Activated T-helper 1 cell treated with Interleukin-2 at 50 U/mL for 16 hours (primary cell): Measurements from ENCODE around the gene ATAD2B.

Experiments used
- DNase-seq: peaks from one replicate; pipeline ENCODE4 v3.0.0-alpha.2; 2020; ENCODE audit warnings: low read depth

ATAD2B gene

DNA sequence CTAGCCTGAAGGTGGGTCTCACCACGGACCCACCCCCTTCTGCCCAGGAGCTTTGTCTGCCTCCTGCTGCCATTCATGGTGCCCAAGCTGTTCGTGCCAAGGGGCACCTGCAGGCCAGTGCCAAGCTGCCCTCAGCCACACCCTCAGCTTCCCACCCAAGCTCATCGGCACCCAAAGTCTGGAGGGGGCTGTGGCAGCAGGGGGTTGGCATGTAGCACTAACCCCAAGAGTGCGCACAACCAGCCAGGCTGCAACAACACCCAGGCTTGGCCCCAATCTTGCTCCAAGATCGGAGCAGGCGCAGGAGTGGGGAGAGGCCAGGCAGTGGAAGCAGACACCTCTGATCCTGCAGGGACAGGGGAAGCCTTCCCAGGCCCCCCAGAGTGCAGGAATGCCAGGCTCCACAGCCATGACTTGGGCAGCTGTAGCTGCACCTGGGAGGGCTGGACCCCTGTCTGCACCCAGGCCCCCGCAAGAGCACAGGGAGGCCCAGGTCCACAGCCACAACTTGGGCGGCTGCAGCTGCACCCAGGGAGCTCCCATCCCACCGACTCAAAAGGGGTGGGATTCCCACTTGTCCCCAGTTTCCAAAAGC is 89.9 kb downstream of the ATAD2B start:
- no peak for DNase-seq

DNA sequence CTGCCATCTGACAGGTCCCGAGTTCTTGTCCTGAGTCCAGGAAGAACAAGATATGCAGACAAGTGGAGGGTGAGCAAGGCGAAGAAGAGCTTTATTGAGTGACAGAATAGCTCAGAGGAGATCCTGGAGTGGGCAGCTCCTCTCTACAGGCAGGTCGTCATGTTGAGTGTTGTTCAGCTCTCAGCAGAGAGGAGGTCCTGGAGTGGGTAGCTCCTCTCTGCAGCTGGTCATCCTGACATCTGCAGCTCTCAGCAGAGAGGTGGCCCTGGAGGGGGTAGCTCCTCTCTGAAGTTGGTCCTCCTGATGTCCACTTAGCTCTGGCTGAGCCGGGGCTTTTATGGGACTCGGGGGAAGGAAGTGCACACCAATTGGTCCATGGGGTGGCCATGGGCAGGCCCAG is 90.4 kb downstream of the ATAD2B start:
- DNase-seq, result no peak

DNA sequence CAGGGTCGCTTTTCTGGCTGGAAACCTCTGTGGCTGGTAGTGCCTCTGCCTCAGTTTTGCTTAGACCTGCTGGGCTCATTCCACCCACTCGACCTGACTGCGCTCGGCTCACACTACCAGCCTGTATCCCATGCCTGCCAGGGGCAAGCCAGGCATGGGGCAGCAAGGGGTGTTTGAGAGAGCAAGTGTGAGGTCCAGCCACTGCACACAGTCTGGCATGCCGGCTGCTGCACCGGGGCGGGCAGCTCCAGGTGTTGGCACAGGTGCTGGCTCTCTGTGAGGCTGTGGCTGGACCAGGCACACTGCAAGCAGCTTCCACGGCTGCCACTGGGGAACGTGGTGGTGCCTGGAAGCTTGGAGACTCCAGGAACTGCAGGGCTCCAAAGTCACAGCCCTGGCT is 90.9 kb downstream of the ATAD2B start:
- DNase-seq, result no peak

DNA sequence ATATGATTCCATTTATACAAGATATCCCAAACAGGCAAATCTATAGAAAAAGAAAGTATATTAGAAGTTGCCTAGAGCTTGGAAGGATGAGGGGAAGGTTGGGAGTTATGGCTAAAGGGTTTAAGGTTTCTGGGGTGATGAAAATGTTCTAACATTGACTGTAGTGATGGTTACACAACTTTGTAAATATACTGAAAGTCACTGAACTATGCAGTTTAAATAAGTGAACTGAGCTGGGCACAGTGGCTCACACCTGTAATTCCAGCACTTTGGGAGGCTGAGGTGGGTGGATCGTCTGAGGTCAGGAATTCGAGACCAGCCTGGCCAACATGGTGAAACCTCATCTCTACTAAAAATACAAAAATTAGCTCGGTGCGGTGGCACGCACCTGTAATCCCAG is 91.5 kb downstream of the ATAD2B start:
- no peak for DNase-seq

DNA sequence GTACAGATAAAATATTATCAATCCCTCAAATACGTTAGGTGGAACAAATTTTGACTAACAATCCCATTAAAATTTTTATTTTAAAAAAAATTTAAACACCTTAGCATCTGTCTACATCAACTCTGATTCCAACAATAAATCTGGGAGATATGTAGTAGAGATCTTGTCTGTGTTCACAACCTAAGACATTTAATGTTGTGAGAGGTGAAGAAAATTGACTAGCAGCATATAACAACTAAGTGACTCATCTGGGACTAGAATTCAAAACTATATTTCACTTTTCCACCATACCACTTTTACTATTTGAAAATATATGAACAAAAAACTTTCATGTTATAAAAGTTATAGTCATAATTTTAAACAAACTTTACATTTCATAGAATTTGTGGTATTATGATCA is 97.9 kb downstream of the ATAD2B start:
- no peak for DNase-seq

DNA sequence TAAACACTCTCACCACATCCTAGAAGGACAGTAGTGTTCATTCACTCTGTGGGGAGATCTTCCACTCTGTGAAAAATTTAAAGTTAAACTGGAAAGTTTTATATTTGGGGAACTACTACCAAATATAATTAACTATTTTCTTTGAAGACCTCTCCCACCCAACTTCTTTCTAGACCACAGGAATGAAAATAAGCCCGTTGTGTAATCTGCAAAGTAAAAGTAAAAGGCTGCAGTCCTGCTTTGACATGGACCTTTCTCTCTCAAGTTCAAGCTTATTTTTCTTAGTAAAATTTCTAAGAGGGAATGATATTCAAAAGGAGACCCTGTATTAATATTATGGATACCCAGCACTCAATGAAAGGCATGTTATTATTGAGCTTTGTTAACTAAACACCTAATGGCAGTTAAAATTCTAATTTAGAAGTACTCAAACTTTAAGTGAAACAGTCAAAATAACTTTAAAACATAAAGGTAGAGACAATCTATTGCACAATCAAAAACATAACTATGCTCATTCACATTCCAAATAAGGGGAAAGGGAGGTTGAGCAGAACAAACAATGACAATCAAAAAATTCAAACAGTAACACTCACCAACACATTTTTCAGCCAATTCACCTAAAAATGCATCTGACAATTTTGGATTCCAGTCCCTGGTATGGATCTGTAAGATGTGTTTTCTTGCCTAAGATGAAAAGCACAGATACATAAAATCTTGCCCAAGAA is 98.5 kb downstream of the ATAD2B start:
- no peak for DNase-seq

DNA sequence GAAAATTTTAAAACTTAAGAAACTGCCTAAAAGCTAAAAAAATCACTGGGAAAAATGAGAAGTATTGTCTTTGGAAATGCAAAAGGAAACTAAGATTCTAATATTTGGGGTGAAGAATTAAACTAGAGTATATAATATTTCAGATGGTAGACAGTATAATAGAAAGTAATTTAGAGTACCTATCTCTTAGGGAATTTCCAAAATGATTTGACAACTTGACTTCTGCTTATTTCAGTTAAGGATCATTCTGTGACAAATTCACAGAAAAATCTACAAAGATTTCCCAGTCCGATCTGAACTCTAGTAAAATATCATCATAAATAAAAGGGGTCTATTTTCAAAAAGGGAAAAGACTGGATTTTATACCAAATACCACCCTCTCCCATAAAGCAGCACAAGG is 99.6 kb downstream of the ATAD2B start:
- no peak for DNase-seq

DNA sequence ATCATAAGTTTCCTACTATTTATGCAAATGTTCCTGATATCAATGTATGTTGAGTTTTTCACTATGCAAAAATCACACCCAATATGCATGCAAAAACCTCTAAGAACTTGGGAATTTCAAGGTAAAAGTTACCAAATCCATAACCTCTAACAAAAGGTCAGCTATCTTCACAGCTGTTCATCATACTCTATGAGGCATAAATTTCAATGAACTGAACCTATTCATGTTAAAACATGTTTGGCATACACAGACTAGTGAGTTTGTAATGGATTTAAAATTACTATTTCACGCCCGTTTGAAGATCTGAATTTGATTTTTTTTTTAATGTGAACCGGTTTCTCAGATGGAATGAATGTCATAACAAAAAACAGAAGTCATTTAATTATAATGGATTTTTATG is 100.2 kb downstream of the ATAD2B start:
- DNase-seq, result no peak

DNA sequence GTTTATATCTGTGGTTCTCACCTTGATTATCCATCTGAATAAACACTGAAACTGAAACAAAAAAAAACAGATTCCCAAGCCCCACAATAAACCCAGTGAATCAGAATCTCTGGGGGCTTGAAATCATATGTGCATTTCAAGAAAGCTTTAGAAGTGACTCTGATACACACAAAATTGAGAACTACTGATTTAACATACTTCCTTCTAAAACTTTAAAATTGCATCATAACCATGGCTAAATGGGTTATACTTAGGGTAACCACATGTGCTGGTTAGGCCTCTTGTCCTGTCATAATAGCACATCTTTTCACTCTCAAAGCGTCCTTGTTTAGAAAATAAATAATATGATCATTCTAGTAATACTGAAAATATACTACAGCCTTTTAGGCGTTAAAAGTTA is 100.9 kb downstream of the ATAD2B start:
- DNase-seq, result no peak

DNA sequence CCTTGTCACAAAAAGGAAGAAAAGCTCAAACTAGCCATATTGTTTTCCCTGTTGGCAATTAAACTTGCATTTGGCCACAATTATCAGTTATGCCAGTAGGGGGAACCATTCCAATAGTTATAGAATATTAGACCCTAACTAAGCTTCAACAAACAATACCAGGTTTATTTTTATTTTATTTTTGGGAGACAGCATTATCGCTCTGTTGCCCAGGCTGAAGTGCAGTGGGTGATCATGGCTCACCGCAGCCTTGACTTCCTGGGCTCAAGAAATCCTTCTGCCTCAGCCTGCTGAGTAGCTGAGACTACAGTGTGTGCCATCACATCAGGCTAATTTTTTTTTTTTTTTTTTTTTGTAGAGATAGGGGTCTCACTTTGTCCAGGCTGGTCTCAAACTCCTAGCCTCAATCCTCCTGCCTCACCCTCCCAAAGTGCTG is 102.1 kb downstream of the ATAD2B start:
- no peak for DNase-seq

DNA sequence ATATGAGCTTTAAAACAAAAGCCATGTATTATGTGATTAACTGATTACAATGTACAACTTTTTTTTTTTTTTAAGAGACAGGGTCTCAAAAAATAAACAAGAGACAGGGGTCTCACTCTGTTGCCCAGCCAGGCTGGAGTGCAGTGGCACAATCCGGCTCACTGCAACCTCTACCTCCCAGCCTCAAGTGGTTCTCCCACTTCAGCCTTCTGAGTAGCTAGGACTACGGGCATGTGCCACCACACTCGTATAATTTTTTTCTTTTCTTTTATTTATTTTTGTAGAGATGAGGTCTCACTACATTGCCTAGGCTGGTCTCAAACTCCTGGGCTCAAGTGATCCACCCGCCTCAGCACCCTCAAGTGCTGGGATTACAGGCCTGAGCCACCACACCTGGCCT is 103.1 kb downstream of the ATAD2B start:
- no peak for DNase-seq

DNA sequence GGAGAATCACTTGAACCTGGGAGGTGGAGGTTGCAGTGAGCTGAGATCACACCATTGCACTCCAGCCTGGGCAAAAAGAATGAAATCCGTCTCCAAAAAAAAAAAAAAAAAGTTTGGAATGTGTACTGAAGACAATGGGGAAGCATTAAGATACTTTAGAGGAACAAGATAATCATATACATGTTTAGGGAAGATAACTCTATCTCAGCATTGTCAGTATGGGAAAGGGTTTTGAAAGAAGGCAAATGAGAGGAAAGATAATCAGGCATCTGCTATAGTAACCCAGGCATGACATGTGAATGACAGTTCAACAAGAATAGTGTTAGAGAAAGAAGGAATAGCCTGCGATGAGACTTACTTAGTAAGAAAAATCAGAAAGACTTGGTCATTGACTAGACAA is 112.0 kb downstream of the ATAD2B start:
- no peak for DNase-seq

DNA sequence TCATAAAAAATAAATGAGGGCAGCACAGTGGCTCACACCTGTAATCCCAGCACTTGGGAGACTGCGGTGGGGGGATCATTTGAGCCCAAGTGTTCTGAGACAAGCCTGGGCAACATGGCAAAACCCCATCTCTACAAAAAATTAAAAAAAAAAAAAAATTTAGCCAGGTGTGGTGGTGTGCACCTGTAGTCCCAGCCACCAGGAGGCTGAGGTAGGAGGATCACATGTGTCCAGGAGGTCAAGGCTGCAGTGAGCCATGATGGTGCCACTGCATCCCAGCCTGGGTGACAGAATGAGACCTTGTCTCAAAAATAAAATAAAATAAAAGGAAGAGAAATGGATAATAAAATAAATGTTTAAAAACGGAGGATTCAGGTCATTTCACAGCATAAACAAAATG is 113.5 kb downstream of the ATAD2B start:
- DNase-seq, result no peak

DNA sequence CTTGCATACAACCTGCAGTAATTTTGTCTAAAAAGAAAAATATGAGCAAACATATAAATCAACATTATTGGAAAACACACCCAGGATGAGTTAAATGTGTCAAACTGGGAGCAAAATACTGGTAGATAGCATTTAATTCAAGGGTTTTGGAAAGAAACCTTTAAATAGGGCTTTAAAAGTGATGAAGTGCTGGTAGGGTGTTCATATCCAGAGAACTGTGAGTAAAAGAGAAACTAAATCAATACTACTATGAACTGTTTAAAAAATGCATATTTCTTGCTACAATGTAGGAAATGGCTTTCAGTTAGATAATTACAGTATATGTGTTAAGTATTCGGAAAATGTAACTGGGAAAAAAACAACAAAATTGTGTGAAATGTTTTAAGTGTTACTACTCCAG is 117.8 kb downstream of the ATAD2B start:
- DNase-seq, result no peak

DNA sequence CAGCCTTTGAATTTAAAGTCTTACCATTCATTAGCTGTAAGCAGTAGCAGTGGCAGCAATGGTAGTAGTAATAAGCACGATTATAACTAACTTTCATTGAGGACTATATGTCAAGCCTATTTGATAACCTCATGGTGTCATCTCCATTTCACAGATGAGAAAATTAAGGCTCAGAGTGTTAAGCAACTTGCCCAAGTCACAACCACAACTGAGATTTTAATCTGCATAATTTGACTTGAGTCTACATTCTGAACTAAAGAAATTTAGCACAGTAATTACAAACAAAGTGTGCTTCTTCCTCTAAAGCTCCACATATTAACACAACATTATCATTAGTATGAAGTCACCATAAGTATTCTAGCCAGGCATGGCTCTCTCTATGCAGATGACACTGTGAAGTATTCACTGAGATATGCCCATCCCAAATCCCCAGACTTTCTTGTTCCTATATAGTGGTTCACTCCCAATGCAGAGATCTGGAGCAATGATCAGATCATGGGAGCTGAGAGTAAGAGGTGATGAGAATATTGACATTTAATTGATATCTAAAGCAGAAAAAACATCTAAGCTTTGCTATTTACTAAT is 120.2 kb downstream of the ATAD2B start:
- no peak for DNase-seq

DNA sequence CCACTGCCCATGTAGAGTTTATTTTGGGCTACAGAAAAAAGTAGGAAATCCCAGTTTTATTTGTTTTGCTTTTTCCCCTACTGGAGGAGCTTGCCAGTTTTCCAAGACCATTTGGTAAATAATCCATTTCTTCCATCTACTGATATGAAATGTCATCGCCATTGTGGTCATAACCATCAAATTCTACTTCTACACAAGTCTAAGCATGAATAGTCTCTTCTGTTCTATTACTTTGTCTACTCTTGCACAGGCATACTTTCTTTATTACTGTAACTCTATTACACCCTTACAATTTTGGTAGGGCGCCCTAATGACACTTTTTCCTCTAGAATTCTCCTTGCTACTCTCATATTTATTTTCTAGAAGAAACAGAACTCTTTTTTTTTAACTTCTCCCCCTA is 120.7 kb downstream of the ATAD2B start:
- DNase-seq, result no peak

DNA sequence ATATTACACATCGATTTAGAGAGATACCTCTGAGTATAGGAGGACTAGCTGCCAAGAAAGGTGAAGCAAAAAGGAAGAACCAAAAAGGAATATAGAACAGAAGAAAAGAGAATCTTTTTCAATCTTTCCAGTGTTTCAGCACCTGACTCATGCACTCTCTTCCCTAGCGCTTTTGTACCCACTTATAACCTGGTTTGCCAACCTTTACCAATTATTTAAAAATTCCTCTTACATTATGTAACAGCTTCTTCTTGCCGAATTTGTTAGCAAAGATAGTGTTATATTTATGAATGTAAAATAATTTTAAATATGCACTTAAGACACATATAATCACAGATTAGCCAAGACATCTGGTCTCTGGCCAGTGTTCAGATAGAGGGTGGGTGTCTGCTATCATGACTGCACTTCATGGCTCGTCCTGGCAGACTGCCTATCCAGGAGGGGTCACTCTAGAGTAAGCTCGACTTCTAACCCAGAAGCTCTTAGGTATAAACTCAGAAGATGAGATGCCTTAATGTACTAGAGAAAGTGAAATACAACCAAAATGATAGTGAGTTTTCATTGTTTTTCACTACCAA is 122.9 kb downstream of the ATAD2B start:
- no peak for DNase-seq

DNA sequence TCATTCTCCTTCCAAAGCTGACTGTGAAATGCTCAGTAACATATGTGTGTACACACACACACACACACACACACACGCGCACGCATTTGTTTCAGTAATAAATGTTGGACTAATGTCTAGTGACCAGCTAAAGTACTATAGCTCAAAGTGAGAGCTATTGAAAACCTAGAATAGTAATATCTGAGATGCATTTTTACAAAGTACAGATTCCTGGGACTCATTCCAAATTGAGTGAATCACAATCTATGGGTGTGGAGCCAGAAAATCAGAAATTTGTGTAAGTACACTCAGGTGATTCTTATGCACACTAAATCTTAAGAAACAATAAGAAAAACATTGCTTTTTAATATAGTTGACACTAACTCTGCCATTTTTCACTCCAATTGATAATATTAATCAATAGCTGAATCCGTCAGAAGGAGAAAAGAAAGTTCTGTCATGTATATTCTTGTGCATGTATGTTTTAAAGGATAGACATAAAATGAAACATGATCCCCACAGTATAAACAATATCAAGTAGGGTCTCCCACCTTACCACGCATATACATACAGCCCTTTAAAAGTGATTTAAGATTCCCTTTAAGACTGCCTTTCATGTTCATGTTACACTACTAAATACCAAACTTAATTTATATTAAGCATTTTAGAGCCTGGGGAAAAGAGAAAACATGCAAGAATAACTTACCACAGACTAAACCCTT is 123.5 kb downstream of the ATAD2B start:
- DNase-seq, result no peak

DNA sequence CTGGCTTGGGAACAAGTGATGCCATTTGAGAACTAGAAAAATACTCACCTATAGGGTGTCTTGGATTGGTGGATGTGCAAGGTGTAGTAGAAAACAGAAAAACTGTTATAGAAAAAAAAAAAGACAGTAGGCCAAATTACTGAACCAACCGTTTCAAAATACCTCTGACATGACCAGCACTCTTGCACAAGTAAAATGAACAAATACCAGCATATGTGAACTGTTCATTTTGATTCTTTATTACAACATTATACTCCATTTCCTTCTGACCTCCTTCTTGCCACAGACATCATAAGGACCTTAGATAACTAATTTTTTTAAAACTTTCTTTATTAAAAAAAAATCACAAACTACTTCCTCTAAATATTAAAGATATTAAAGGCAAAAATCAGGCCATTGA is 125.5 kb downstream of the ATAD2B start:
- DNase-seq, result no peak

DNA sequence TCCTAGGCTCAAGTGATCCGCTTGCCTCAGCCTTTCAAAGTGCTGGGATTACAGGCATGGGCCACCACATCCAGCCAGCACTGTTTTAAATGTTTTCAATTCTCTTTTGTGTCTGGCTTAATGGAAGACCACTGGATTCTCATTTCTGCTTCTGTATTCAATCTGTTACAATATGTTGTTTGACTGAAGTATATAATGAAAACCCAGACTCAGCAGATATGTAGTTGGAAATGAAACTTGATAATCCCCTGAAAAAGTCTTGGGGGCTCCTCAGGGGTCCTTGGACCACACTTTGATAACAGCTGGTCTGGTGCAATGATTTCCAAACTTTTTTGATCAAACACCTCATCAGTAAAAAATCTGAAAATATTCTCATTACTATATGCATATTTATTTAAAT is 132.7 kb downstream of the ATAD2B start:
- DNase-seq, result no peak

DNA sequence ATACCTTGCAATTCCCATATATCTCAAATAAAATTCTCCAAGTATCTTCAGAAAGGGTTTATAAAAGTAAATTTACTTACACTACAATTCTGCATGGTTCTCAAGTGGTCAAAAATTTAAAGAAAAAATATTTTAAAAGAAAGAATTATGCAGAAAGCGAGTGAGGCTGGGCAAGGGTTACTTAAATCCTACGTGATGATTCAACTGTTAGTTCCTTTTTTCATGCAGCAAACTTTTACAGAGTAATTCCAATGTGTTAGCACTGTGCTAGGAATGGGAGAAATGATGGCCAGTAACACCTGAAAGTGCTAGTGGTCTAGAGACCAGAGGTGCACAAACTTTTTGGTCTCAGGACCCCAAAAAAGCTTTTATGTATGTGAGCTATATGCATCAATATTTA is 133.4 kb downstream of the ATAD2B start:
- no peak for DNase-seq

DNA sequence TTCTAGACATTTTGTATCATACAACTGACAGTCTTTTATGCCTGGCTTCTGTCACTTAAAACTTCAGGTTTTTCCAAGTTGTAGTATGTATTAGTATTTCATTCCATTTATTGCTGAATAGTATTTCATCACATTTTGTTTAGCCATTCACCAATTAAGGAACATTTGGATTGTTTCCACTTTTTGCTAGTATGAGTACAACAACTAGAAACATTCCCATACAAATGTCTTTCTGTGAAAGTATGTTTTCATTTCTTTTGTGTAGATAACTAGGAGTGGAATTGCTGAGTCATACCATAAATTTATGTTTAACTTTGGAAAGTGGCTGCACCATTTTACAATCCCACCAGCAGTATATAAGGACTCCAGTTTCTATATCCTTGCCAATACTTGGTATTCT is 135.9 kb downstream of the ATAD2B start:
- no peak for DNase-seq

DNA sequence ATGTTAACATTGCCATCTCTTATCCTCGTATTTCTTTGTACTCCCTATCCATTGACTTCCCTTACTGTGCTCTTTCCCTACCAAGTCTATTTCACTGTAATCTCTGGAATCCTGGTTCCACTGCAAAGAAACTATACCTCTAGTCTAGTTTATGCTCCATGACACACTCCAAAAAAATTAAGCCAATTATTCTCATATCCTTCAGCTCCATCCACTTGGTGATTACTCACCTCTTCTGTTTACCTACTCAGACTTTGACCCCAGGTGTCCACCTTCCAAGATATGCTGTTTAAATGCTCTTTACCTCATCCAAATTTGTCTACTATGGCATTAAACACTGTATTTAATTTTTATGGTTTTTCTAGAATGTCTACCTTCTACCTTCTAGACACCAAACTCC is 137.9 kb downstream of the ATAD2B start:
- no peak for DNase-seq
